ENCODE data around the gene ALOX12B. TPM values are rescaled to one million over a fixed set of nuclear protein-coding genes. Genes with fewer than 3 reads are reported as not detected.

ALOX12B gene
- total RNA-seq, 4 donors from 2014 or later, result not detected

DNA sequence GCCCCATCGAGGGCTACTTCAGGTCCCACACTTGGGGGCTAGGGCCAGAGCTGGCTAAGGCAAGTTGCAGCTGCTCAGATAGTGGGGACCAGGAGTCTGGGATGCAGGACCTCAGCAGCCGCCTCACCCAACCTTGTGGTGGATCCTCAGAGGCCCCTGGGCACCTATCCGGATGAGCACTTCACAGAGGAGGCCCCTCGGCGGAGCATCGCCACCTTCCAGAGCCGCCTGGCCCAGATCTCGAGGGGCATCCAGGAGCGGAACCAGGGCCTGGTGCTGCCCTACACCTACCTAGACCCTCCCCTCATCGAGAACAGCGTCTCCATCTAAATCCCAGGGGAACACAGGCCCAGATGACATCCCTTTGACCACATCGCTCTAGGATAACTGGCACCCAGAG is 39.3 kb downstream of the ALOX12B start:
- Histone ChIP-seq H3K9me3 (no peaks in the 10 kb centered on the region), H3K36me3 (no peaks in the 10 kb centered on the region), H3K4me3 (no peak overlapping the region), H3K27me3 (peaks cover 0 to 11% of the 10 kb centered on the region in 2 donors), H3K4me1 (no peaks in the 10 kb centered on the region), H3K27ac (no peak overlapping the region)
- TF ChIP-seq, protein P1, sequence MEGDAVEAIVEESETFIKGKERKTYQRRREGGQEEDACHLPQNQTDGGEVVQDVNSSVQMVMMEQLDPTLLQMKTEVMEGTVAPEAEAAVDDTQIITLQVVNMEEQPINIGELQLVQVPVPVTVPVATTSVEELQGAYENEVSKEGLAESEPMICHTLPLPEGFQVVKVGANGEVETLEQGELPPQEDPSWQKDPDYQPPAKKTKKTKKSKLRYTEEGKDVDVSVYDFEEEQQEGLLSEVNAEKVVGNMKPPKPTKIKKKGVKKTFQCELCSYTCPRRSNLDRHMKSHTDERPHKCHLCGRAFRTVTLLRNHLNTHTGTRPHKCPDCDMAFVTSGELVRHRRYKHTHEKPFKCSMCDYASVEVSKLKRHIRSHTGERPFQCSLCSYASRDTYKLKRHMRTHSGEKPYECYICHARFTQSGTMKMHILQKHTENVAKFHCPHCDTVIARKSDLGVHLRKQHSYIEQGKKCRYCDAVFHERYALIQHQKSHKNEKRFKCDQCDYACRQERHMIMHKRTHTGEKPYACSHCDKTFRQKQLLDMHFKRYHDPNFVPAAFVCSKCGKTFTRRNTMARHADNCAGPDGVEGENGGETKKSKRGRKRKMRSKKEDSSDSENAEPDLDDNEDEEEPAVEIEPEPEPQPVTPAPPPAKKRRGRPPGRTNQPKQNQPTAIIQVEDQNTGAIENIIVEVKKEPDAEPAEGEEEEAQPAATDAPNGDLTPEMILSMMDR (IDR thresholded peaks at IDR 0.05), result no peak
- TF ChIP-seq EP300 (IDR thresholded peaks at IDR 0.05) (no peak), POLR2A (IDR thresholded peaks at IDR 0.05) (no peak)
- DNase-seq (ENCODE audit: low spot score in 2 of 2), result no peak
- WGBS, 2 donors, result 90 to 93% methylated on average over 10 to 12 of the region's 12 CpGs

DNA sequence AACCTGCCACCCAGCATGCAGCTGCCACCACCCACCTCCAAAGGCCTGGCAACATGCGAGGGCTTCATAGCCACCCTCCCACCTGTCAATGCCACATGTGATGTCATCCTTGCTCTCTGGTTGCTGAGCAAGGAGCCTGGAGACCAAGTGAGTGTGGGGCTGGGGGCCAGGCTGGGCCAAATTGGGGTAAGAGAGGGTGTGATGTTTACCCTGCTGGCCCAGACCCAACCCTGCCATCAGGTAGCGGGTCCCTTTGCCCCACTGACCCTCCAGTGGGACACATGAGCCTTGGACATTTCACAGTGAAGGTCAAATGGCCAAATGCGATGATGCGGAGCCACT is 39.8 kb downstream of the ALOX12B start:
- Histone ChIP-seq H3K4me3 (no peak overlapping the region), H3K27me3 (peaks cover 0 to 11% of the 10 kb centered on the region in 2 donors), H3K9me3 (no peaks in the 10 kb centered on the region), H3K36me3 (no peaks in the 10 kb centered on the region), H3K27ac (no peak overlapping the region), H3K4me1 (no peaks in the 10 kb centered on the region)
- no peak for TF ChIP-seq EP300 (IDR thresholded peaks at IDR 0.05)
- TF ChIP-seq, protein P1 (IDR thresholded peaks at IDR 0.05), result no peak
- no peak for TF ChIP-seq POLR2A (IDR thresholded peaks at IDR 0.05)
- 94 to 98% methylated on average over 2 to 4 of the region's 4 CpGs for WGBS, 2 donors
- no peak for DNase-seq (ENCODE audit: low spot score in 2 of 2)

DNA sequence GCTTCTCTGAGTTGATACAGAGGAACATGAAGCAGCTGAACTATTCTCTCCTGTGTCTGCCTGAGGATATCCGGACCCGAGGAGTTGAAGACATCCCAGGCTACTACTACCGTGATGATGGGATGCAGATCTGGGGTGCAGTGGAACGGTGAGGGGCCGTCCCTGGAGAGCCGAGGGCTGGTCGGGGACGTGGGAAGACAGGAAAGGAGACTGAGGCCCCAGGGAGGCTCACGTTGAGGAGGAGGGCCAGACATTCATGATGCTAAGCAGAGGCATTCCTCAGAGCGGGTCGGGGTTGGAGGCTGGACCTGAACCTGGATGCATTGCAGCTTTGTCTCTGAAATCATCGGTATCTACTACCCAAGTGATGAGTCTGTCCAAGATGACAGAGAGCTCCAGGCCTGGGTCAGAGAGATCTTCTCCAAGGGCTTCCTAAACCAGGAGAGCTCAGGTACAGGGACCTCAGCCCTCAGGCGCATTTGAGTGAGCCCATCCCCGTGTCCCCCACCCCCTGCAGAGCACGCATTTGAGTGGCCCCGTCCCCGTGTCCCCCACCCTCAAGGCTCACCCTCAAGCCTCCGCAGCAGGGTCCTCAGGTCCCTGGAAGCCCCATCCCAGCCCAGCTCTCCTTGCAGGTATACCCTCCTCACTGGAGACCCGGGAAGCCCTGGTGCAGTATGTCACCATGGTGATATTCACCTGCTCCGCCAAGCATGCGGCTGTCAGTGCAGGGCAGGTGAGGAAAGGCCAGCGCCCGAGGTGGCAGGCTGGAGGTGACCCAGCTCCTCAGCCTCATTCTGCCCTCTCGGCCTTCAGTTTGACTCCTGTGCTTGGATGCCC is 40.4 kb downstream of the ALOX12B start:
- TF ChIP-seq EP300 (IDR thresholded peaks at IDR 0.05), result no peak
- TF ChIP-seq POLR2A (IDR thresholded peaks at IDR 0.05), result no peak
- TF ChIP-seq, protein P1 (IDR thresholded peaks at IDR 0.05), result no peak
- 74 to 81% methylated on average over 23 to 24 of the region's 24 CpGs for WGBS, 2 donors
- H3K27me3 ChIP-seq, result peaks cover 0 to 11% of the 10 kb centered on the region in 2 donors
- H3K27ac ChIP-seq, result no peak overlapping the region
- no peak overlapping the region for H3K4me3 ChIP-seq
- H3K4me1 ChIP-seq, result no peaks in the 10 kb centered on the region
- H3K9me3 ChIP-seq, result no peaks in the 10 kb centered on the region
- no peaks in the 10 kb centered on the region for H3K36me3 ChIP-seq
- no peak for DNase-seq (ENCODE audit: low spot score in 2 of 2)

DNA sequence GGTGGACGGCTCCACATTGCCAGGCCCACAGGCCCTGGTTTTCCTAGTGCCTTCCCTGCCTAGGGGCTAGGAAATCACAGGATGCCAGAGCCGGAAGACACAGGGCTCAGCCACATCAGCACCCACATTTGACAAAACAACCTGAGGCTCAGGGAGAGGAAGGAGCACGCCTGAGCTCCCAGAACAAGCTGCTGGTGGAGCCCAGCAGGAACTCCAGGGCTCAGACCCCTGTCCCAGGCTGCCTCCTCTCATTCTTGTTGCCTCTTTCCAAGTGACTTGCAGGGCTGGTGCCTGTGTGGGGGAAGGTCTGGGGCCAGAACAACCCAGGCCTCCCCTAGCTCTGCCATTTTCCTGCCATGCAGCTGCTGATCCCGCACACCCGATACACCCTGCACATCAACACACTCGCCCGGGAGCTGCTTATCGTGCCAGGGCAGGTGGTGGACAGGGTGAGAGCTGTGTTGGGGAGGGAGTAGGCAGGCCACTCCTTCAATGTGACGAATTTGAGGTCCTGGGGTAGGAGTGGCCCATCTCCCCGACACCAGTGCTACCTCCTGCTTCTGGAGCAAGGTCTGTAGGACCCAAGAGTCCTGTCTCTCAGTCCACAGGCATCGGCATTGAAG is 41.1 kb downstream of the ALOX12B start:
- H3K27ac ChIP-seq, result no peak overlapping the region
- no peak for DNase-seq (ENCODE audit: low spot score in 2 of 2)

More for the DNA sequence above, 41.1 kb downstream of the ALOX12B start:
- Histone ChIP-seq H3K9me3 (no peaks in the 10 kb centered on the region), H3K36me3 (no peaks in the 10 kb centered on the region), H3K4me1 (peaks cover 0 to 3% (median 0%) of the 10 kb centered on the region in 4 donors), H3K27me3 (peaks cover 0 to 11% of the 10 kb centered on the region in 2 donors), H3K4me3 (no peak overlapping the region)
- WGBS, 2 donors, result 86 to 90% methylated on average over 10 to 11 of the region's 11 CpGs
- TF ChIP-seq EP300 (IDR thresholded peaks at IDR 0.05) (no peak), POLR2A (IDR thresholded peaks at IDR 0.05) (no peak)
- TF ChIP-seq, protein P1 (IDR thresholded peaks at IDR 0.05), result no peak

All from tibial nerve (tissue), 4 donors.